Measurements from ENCODE around the gene PKP4. TPM values are rescaled to one million over a fixed set of nuclear protein-coding genes. Genes with fewer than 3 reads are reported as not detected.
A peak's percentile ranks its signal among the peaks of the same experiment; 100 is the strongest.

PKP4 gene
- total and polyA plus RNA-seq, 9 of the 15 experiments (the other 6 are each of a cell fraction or from before 2014, with no cell fraction given): 24.6 to 99.1 (median 74.0) TPM

DNA sequence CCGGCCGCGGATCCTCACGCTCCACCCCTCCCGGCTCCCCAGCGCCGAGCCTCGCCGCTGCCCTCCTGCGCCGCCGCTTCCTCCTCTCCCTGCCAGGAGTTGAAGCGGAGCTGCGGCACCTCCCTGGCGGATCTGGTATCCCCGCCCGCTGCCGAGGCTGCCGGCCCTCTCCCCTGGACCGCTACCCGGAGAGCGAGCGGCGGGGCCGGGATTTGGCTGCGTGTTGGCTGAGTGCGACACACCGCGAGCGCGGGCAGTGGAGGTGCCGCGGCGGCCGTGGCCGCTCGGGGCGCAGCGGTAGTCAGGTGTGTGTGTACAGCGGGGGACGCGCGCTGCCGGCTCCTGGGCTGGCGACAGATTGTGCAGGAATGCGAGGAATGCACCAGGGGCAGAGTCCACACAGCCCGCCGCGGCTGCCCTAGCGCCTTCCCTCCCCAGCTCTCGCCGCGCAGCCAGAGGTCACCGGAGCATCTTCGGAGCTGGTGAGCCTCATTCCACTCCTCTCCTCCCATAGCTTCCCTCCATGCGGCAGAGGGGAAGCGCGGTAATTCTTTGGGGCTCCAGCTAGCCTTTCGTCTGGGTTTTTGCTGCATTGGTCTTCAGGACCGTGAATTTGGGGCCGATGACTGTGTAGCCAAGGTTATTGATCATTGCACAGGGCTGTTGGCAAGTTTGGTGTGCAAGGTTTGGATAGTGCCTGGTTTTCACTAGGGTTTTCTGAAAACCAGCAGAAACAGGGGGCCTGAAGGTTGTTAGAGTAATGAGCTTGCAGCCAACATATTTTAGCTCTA, 1.3 kb downstream of the PKP4 start (continued):
- TF ChIP-seq ZNF197 (CRISPR knock-in tag; IDR thresholded peaks at IDR 0.05; ENCODE audit: low read depth): no peak
- peak in 1 of 2 experiments; percentile 72; a peak in 1 of 4 replicates for TF ChIP-seq RCOR1 (IDR thresholded peaks at IDR 0.05; ENCODE audit: borderline replicate concordance in 1 of 2, low read depth in 2 of 2, low read length in 2 of 2)
- no peak for TF ChIP-seq CHCHD3 (CRISPR knock-in tag; IDR thresholded peaks at IDR 0.05)
- TF ChIP-seq, protein P1, sequence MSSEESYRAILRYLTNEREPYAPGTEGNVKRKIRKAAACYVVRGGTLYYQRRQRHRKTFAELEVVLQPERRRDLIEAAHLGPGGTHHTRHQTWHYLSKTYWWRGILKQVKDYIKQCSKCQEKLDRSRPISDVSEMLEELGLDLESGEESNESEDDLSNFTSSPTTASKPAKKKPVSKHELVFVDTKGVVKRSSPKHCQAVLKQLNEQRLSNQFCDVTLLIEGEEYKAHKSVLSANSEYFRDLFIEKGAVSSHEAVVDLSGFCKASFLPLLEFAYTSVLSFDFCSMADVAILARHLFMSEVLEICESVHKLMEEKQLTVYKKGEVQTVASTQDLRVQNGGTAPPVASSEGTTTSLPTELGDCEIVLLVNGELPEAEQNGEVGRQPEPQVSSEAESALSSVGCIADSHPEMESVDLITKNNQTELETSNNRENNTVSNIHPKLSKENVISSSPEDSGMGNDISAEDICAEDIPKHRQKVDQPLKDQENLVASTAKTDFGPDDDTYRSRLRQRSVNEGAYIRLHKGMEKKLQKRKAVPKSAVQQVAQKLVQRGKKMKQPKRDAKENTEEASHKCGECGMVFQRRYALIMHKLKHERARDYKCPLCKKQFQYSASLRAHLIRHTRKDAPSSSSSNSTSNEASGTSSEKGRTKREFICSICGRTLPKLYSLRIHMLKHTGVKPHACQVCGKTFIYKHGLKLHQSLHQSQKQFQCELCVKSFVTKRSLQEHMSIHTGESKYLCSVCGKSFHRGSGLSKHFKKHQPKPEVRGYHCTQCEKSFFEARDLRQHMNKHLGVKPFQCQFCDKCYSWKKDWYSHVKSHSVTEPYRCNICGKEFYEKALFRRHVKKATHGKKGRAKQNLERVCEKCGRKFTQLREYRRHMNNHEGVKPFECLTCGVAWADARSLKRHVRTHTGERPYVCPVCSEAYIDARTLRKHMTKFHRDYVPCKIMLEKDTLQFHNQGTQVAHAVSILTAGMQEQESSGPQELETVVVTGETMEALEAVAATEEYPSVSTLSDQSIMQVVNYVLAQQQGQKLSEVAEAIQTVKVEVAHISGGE (CRISPR knock-in tag; IDR thresholded peaks at IDR 0.05): no peak
- TF ChIP-seq ETV1 (tag; conservative IDR thresholded peaks at IDR 0.05; ENCODE audit: low read depth): no peak
- TF ChIP-seq BRF1 (IDR thresholded peaks at IDR 0.05; ENCODE audit: borderline replicate concordance, extremely low read depth, insufficient read length): no peak
- TF ChIP-seq IRF9 (tag; IDR thresholded peaks at IDR 0.05): no peak
- no peak for TF ChIP-seq ZNF184 (CRISPR knock-in tag; IDR thresholded peaks at IDR 0.05)
- TF ChIP-seq FOS (IDR thresholded peaks at IDR 0.05; ENCODE audit: extremely low read depth, insufficient read length): no peak
- TF ChIP-seq KAT7 (CRISPR knock-in tag; IDR thresholded peaks at IDR 0.05; ENCODE audit: borderline replicate concordance): peak; percentile 88; the same call in 1 of the 2 replicates
- no peak for TF ChIP-seq SMAD2 (IDR thresholded peaks at IDR 0.05; ENCODE audit: low read depth, low read length)
- TF ChIP-seq, protein P2, sequence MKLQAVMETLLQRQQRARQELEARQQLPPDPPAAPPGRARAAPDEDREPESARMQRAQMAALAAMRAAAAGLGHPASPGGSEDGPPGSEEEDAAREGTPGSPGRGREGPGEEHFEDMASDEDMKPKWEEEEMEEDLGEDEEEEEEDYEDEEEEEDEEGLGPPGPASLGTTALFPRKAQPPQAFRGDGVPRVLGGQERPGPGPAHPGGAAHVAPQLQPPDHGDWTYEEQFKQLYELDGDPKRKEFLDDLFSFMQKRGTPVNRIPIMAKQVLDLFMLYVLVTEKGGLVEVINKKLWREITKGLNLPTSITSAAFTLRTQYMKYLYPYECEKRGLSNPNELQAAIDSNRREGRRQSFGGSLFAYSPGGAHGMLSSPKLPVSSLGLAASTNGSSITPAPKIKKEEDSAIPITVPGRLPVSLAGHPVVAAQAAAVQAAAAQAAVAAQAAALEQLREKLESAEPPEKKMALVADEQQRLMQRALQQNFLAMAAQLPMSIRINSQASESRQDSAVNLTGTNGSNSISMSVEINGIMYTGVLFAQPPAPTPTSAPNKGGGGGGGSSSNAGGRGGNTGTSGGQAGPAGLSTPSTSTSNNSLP (IDR thresholded peaks at IDR 0.05; ENCODE audit: borderline replicate concordance, low read depth, low read length): no peak
- TF ChIP-seq NFE2 (IDR thresholded peaks at IDR 0.05; ENCODE audit: low read depth): no peak
- no peak for TF ChIP-seq NCOA2 (IDR thresholded peaks at IDR 0.05; ENCODE audit: partially characterized antibody in 2 of 2)
- TF ChIP-seq HMBOX1 (IDR thresholded peaks at IDR 0.05): no peak
- TF ChIP-seq DDX20 (tag; IDR thresholded peaks at IDR 0.05; ENCODE audit: low read depth): no peak
- TF ChIP-seq ZNF143 (CRISPR knock-in tag; IDR thresholded peaks at IDR 0.05): 0 out of 2 replicates have a peak, but pooled peaks have one; percentile 33
- no peak for TF ChIP-seq CEBPG (CRISPR knock-in tag; IDR thresholded peaks at IDR 0.05)
- TF ChIP-seq CEBPG (tag; conservative IDR thresholded peaks at IDR 0.05 in 1 of 2, IDR thresholded peaks at IDR 0.05 in 1 of 2): no peak
- TF ChIP-seq CREBBP (IDR thresholded peaks at IDR 0.05; ENCODE audit: low read depth, low read length): no peak
